22Rv1 (cell line): Measurements from ENCODE around the gene PROCA1.

Experiments
- H3K27ac ChIP-seq: fragments of 450-650 bp; 2 replicates; pipeline ENCODE4 v1.5.1; 2017
- CTCF ChIP-seq: fragments of 450-650 bp; IDR thresholded peaks from 2 replicates; pipeline ENCODE4 v1.5.1; 2017; ENCODE audit warnings: mild to moderate bottlenecking
- ZFX ChIP-seq: fragments of 450-650 bp; IDR thresholded peaks from 2 replicates; pipeline ENCODE4 v1.6.1; 2017; ENCODE audit warnings: antibody characterized with exemption, borderline replicate concordance

The PROCA1 gene

GRCh38 chr17:28714281-28714680 is 2.6 kb upstream of the PROCA1 start:
- TF ChIP-seq ZFX (no peak), CTCF (peak; percentile 17)
- H3K27ac ChIP-seq = no peak overlapping the region

- no peak for TF ChIP-seq CTCF
- no peak overlapping the region; the same call in 1 of the 2 replicates for H3K27ac ChIP-seq
Measured at GRCh38 chr17:28712705-28713415, 1.2 kb upstream of the PROCA1 start.

- TF ChIP-seq CTCF (no peak), ZFX (no peak)
- H3K27ac ChIP-seq = peak overlapping the region; percentile 95
Measured at GRCh38 chr17:28712032-28712704, 480 bp upstream of the PROCA1 start.

GRCh38 chr17:28710861-28711722 is 596 bp downstream of the PROCA1 start:
- H3K27ac ChIP-seq = peak overlapping the region; percentile 95
- TF ChIP-seq CTCF = no peak

- TF ChIP-seq CTCF (no peak), ZFX (no peak)
Measured at GRCh38 chr17:28707339-28707720, 4.4 kb downstream of the PROCA1 start.

GRCh38 chr17:28706471-28707338 is 5.0 kb downstream of the PROCA1 start:
- TF ChIP-seq CTCF (no peak), ZFX (no peak)
- peak overlapping the region; percentile 95; the same call in 1 of the 2 replicates for H3K27ac ChIP-seq

More at GRCh38 chr17:28707339-28707720, 4.4 kb downstream of the PROCA1 start:
- H3K27ac ChIP-seq = peak overlapping the region; percentile 95; the same call in 1 of the 2 replicates
